GM12892 (cell line): Measurements from ENCODE around the gene BOLA1.

Source experiments
- POLR2A ChIP-seq: IDR thresholded peaks from 2 replicates; pipeline ENCODE4 v1.6.1; 2011; ENCODE audit warnings: low read depth, low read length, control low read depth
- POLR2AphosphoS5 ChIP-seq: IDR thresholded peaks from 2 replicates; pipeline ENCODE4 v1.6.1; 2011; ENCODE audit warnings: low read depth, low read length, control low read depth
- TAF1 ChIP-seq: IDR thresholded peaks from 2 replicates; pipeline ENCODE4 v1.6.1; 2011; ENCODE audit warnings: low read depth, mild to moderate bottlenecking, control low read depth, low read length, borderline replicate concordance

GRCh38 chr1:149881876-149882275 is 17.5 kb upstream of the BOLA1 start:
- TF ChIP-seq POLR2A: no peak
- no peak for TF ChIP-seq TAF1
- TF ChIP-seq POLR2AphosphoS5: no peak
